ENCODE measurements around the gene SHISA4.

The SHISA4 gene

GRCh38 chr1:201895913-201896807 lies 7.5 kb downstream of the SHISA4 start (continued):
- TF ChIP-seq ZNF19 (tag by site-specific recombination; IDR thresholded peaks at IDR 0.05; ENCODE audit: low read depth) = no peak
- TF ChIP-seq ZSCAN4 (tag by site-specific recombination; IDR thresholded peaks at IDR 0.05) = 0 out of 2 replicates have a peak, but pooled peaks have one; percentile 38
- TF ChIP-seq ZNF112 (tag by site-specific recombination; IDR thresholded peaks at IDR 0.05) = no peak
- TF ChIP-seq ZNF398 (tag by site-specific recombination; IDR thresholded peaks at IDR 0.05) = peak; percentile 35; the same call in 1 of the 2 replicates
- no peak for TF ChIP-seq ZNF510 (tag by site-specific recombination; IDR thresholded peaks at IDR 0.05; ENCODE audit: insufficient replicate concordance)
- peak; percentile 97 for TF ChIP-seq ZNF394 (tag by site-specific recombination; IDR thresholded peaks at IDR 0.05; ENCODE audit: borderline replicate concordance)
- peak; percentile 98 for TF ChIP-seq ZBTB17 (tag by site-specific recombination; IDR thresholded peaks at IDR 0.05)
- peak; percentile 99 for TF ChIP-seq ZBTB48 (tag by site-specific recombination; IDR thresholded peaks at IDR 0.05)
- TF ChIP-seq ZNF600 (tag by site-specific recombination; IDR thresholded peaks at IDR 0.05) = peak; percentile 93
- no peak for TF ChIP-seq ELK4 (IDR thresholded peaks at IDR 0.05; ENCODE audit: borderline replicate concordance, low read depth, low read length)
- no peak for TF ChIP-seq ZNF707 (tag by site-specific recombination; IDR thresholded peaks at IDR 0.05)
- no peak for TF ChIP-seq ZNF488 (tag by site-specific recombination; IDR thresholded peaks at IDR 0.05)
- TF ChIP-seq ZBTB49 (tag by site-specific recombination; IDR thresholded peaks at IDR 0.05; ENCODE audit: low read depth) = no peak
- no peak for TF ChIP-seq ZNF433 (tag by site-specific recombination; IDR thresholded peaks at IDR 0.05; ENCODE audit: low read depth)
- TF ChIP-seq PRDM2 (tag by site-specific recombination; IDR thresholded peaks at IDR 0.05; ENCODE audit: borderline replicate concordance) = no peak
- no peak for TF ChIP-seq OSR2 (tag by site-specific recombination; IDR thresholded peaks at IDR 0.05)
- no peak for TF ChIP-seq ZNF664 (tag by site-specific recombination; IDR thresholded peaks at IDR 0.05)
- TF ChIP-seq ZNF335 (tag by site-specific recombination; conservative IDR thresholded peaks at IDR 0.05) = 0 out of 2 replicates have a peak, but pooled peaks have one; percentile 26
- no peak for TF ChIP-seq ZNF596 (tag by site-specific recombination; IDR thresholded peaks at IDR 0.05)
- peak; percentile 51; the same call in 1 of the 2 replicates for TF ChIP-seq KLF16 (tag by site-specific recombination; IDR thresholded peaks at IDR 0.05)
- TF ChIP-seq ZNF292 (tag by site-specific recombination; IDR thresholded peaks at IDR 0.05; ENCODE audit: borderline replicate concordance, low read depth) = no peak
- TF ChIP-seq ZNF555 (tag by site-specific recombination; conservative IDR thresholded peaks at IDR 0.05) = no peak
- TF ChIP-seq ZXDB (tag by site-specific recombination; IDR thresholded peaks at IDR 0.05) = peak; percentile 87

Measured in HEK293 (cell line).